GM21526 (cell line): ENCODE data around the gene USP6NL.
A peak's percentile ranks its signal among the peaks of the same experiment; 100 is the strongest.

Source experiments
- ATAC-seq: cut with Tn5 transposase; IDR thresholded peaks from one replicate; pipeline ENCODE4 v1.9.1; 2021; ENCODE audit warnings: moderate library complexity; ENCODE audit not compliant: unreplicated experiment, low FRiP score

USP6NL gene

DNA sequence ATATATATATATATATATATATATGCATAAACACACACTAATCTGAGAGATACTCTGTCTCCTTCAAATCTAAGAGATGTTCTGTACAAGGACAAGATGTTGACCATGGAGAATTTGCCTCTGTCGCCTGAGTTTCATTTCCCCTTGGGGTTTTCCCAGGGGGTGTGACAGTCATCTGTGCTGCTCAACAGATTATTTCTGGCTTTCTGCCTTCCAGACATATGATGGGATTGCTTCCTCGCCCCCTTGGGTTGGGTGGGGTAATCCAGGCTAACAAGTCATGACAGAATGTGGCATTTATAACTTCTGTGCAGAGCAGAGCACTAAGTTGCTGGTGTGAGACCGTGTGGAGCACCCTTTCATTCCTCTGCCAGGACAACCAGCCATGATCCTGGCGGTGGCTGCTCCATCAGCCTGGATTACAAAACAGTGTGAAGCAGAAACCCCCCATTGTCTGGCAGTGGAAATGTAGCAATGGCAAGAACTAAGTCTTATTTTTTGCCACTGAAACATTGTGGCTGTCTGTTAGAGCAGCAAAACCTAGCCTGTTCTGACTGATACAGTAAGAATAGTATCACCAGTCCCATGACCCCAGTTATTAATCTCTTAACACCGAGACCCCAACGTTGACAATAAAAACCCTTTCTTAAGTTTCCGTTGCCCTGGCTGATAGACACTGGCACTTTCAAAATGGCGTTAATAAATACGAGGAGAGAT lies 13.7 kb upstream of the USP6NL start:
- peak; percentile 63 for ATAC-seq

DNA sequence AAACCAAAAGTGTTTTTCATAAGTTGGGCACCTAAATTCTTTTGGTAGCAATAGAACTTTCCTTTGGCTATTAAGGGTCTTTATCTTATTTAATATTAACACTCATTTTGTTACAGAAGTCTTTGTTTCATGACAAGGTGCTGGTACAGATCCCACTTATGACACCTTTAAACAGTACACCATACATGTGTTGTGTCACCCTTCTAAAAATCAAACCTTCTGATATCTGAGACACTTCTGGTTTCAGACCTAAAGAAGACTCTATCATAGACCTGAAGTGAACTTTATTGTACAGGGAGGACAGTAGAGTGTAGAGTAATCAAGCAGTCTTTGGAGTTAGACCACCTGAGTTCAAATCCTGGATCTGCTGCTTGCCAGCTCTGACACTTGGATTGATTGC lies 5.8 kb upstream of the USP6NL start:
- ATAC-seq = no peak

DNA sequence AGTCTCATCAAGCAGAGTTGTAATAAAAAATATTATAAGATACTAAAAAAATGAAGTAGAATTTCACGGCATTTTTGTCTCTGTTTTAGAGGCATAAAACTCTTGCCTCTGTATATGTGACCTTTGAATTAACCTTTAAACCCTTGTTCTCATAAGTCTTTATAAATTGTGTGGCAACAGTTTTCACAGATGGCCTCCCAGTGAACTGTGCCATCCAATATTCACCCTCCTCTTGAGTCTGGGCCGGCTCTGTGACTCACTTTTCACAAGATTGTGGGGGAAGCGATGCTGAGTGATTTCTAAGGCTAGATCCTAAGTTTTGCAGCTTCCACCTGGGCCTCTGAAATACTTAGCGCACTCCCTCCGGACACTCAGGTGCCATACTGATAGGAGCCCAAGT lies 4.6 kb upstream of the USP6NL start:
- ATAC-seq = no peak

DNA sequence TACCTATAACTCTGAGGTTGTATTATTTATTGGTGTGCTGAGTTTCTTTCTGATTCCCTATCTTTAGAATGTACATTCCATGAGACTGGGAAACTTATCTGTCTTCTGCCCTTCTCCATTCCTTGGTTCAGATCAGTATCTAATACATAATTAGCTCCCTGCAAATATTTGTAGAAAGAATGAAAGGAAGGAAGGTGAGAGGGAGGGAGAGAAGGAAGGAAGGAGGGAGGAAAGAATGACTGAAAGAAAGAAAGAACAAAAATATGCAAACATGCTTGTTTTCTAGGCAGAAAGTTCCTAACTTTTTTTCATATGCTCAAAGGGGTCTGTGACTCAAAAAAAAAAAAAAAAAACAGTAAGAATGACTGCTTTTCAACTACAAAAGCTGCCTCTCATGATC lies 3.9 kb upstream of the USP6NL start:
- no peak for ATAC-seq

DNA sequence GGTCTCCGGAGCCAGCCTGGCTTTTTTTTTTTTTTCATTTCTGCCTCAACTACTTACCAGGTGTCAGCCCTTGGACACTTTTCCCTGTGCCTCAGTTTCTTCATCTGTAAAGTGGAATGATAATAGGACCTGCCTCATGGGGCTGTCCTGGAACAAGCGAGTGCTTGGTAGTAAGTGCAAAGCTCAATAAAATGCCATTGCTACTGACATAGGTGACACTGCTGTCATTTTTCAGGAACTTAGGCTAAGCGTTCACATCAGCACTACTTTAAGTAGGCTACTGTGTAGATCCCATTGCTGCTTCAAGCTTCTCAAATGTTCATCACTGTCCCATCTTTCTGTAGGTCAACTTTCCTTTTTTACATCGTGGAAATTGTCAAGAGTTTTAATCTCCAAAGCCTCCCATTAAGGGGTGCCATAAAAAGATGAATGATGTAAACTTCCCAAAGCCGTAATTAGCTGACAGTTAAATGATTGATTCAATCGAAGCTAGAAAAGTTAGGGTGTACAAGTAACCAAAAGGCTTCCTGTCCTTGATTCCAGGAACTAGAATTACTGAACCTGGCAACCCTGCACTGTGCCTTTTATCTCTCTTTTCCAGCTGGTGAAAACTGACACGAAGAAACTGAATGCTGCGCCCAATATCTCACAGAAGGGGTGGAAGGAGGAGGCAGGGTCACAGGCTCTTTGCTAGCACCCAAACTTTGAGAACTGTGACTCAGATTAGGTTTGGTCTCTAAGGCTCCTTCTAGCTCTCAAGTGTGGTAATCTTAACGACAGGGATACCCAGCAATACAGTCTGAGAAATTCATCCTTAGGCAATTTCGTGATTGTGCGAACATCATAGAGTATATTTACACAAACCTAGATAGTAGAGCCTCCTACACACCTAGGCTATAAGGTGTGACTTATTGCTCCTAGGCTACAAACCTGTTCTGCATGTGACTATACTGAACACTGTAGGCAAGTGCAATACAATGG lies 861 bp upstream of the USP6NL start:
- ATAC-seq = peak; percentile 4

DNA sequence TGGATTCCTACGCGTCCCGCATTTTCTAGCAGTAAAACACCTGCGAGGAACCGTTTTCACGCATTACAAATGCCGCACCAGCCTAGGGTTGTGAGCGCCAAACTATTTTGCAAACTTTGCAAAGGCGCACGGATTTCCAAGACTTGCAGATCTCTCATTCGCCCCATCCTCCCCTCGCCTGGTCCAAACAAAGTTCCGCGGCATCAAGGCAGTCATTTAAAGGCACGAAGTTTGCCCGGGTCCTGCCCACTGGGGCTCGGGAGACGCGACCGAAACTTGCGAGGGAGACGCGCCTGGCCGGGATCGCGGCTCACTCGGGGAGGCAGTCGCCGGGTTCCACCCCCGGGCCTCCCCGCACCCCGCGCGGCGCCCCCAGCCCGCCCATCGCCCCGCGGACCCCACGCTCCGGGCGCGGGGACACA lies 613 bp downstream of the USP6NL start:
- peak; percentile 11 for ATAC-seq

DNA sequence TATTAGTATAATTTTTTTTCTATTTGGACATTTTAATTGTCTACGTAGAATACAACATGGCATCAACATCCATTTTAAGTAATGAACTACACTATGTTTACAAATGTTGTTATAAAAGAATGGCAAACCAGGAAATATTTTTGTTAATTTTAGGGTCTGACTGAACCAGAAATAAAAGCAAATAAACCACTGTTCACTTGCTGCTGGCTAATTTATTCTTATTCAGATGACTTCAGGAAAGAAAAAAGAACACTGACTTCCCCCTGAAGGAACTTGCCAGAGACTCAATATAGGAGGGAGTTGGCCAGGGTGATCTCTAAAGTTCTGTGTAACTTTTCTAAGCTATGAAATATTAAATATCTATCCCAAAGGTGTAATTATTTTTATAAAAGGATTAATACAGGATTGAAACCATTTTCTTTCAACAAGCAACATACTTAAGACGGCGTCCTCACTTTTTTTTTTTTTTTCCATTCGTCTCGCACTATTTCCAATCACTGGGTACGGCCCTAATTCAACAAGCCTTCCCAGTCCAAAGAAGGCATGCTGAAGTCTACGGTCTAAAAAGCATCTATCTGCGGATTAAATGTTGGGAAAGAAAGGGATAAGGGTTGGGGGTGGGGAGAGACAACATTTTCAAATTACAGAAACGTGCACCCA lies 1.2 kb downstream of the USP6NL start:
- ATAC-seq = no peak

DNA sequence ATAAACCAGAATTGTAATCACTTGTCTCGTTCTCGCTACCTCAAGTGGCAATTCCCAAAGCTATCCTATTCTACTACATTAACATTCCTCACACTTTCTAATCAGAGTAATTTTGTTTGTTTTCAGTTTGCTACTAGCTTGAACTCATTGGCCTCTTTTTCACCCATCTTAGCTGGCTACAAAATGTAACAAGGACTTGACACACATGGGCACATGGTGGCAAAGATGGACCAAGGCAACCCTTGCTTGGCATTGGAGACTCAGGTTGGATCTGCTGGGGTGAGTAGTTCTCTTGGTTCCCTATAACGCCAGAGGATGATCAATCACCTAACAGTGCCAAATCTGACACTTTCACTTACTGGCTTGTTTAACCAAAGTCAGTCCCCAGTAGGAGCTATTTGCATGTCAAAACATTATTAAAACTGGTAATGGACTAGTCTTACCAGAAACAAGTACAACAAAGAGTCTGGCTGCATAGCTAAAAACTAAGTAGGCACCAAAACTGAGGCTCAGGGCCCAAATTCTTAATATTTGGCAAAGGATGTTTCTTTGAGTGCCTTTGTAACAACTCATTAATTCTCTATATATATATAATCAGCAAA lies 1.9 kb downstream of the USP6NL start:
- ATAC-seq = no peak

DNA sequence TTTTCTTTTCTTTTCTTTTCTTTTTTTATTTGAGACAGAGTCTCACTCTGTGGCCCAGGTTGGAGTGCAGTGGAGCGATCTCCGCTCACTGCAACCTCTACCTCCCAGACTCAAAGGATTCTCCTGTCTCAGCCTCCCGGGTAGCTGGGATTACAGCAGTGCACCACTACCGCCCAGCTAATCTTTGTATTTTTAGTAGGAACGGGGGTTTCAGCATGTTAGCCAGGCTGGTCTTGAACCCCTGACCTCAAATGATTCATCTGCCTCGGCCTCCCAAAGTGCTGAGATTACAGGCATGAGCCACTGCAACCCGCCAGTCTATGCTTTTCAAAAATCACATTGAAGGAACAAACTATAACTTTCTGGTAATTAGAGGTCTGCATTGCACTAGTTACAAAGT lies 2.4 kb downstream of the USP6NL start:
- ATAC-seq = no peak

DNA sequence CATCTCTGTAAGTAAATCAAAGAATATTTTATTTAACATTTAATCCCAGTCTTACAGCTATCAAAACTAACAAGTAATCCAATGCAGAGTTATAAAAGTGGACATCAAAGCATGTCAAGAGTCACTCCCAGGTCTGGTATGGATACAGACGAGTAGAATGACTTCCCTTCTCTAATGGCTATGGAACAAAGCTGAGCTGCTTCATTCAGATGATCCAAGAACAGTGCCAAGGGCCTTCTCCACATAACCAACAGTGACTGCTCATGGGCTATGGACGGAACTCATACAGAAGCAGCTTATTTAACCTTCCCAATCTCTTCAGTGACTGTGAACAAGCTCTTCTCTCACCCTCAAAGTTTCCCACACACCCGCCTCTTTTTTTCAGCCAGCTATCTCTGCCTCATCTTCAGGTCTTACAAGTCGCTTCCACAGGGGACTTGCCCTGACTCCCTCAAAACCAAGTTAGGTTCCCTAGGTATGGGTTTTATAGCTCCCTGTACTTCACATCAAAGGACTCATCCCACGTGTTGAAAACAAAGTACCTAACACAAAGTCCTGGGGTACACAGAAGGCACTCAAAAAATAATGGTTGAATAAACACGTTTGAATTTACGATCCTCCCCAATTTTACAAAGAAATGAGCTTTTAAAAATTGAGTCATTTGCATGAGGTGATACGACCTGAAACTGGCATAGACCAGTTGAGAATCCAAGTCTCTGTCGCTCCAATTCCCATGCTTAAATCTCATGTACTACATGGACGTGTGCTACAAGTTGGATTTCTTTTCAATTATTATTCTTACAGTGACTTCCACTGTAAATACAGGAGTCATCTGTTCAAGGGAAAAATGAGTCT lies 3.1 kb downstream of the USP6NL start:
- ATAC-seq = no peak

DNA sequence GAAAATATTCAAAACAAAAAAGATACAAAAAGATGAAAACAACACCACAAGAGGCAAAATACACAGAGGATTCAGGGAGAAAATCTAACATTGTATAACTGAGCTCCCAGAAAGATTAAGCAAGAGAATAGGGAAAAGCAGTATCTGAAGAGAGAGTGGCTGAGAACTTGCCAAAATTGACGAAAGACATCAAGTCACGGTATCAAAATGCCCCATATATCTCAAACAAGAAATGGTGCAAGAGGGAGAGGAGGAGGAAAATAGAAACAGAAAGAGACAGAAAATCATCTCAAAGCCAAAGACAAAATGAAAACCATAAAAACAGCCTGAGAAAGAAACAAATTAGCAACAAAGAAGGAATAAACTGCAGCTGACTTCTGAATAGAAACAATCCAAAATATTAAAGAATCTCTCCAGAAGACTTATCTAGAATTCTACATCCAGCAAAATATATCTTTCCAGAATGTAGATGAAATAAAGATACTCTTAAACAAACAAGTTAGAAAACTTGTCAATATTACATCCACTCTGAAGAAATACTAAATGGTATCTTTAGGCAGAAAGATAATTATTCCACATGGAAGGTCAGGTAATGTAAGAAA lies 5.5 kb downstream of the USP6NL start:
- ATAC-seq = no peak

DNA sequence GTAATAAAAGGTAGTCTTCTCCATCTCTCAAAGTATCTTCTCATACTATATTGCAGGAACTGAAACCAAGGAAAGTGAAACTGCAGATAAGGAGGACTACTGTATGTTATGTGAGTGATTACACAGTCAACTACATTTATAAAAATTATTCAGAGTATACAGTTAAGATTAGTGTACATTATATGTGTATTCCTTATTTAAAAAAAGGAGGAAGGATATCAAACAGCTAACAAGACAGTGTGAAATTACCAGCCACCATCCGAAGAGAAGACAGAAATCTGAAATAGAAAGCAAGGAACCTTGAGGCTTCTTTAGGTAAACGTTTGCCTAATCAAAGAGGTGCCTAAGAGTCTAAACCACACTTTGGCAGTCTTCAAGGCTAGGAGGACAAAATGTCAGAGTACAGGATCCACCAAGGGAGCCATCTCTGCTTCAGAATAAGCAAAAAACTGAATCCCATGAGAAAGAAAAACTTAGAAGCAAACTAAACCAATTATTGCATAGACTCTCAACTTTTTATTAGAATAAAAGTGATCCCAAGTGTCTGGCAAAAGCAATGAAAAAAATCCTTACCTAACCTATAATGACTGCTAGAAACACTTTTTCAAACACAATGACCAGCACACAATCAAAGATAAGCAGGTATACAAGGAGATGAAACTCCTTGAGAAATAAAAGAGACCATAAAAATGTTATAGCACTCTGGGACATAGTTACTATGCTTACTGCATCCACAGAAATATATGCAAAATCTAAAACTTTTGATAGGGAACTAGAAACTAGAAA lies 6.4 kb downstream of the USP6NL start:
- no peak for ATAC-seq

DNA sequence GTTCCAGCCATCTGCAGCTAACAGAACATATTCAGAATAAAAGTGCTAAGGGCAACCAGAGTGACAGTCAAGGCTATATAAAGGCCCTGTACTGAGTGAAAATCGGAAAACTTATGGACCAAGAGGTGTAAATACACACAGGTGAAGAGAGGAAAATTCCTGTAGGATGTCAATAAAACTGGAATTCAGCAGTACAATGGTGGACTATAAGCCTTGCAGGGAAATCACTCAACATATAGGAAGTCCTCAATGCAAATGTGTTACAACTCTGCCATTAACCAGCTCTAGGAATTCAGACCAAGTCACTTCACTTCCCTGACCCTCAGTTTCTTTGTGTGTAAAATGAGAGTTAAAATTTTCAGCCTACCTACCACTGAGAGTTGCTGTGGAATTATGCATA lies 7.7 kb downstream of the USP6NL start:
- ATAC-seq = no peak

DNA sequence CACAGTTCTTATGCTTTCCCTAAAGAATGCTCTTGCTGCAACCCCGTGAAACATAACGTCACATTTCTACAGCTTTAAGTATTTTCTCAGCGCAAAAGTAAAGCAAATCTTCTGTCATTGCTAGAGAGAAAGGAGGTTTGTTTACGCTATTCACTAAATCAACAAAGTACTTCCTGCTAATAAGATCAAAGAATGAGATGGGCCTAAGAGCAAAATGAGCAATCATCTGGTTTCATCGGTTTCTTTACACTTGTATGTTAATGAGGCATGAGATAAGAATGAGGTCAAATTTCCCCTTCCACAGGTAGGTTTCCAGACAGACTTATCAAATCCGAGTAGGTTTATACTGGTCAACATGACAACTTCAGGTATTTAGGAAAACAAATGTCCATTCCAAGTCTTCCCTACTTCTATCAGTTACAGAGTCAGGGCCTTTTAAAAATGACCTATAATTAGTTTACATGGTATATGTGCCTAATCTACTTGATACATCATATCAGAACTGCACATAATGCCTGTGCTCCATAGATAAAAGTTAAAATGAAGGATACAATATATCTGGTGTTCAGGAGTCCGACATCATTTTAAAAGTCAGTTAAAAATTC lies 8.4 kb downstream of the USP6NL start:
- no peak for ATAC-seq

DNA sequence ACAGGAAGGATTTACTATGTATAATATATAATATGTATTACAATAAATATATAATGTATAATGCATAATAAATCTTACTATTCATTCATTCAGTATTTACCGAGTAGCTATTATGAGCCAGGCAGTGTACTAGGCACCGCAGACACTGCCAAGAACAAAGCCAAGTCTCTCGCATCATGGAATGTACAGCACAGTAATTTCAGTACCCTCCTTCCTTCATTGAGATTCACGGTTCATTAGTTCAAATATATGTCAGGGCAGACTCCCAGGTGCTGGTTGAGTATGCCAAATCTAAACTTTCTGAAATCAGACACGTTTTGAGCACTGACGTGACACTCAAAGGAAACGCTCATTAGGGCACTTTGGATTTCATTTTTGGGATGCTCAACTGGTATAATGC lies 9.1 kb downstream of the USP6NL start:
- ATAC-seq = no peak

DNA sequence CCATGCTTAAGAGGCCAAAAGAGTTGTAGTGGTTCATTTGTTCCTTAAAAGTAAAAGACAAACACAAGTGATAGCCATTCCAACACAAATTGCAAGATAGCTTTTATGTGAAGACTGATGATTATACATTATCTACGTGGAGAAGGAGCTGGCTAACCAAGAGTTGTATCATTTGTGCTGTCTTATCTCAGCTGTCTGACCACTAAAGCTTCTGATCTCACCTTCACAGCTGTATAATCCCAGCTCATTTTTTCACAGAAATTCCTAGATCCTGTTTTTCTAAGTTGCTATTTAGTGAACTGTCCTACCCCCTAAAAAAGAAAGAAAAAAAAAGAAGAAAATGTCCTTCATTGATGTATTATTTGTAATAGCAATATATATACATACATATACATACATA lies 9.8 kb downstream of the USP6NL start:
- ATAC-seq = no peak

DNA sequence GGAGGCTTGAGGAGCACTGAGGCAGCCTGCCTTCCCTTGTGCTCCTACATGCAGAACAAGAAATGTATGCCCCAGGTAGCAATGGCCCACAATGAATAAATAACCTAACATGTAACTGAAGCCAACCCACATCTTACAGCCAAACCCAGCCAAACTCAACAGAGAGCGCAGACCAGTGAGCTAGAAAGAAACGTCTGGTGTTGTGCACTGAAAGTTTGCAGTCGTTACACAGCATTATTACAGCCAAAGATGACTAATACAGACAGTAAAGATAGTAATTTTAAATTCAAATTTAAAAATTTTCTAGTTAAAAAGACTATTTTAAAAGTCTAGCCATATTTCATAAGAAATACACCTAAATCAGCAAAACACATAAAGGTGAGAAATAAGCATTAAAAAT lies 11.2 kb downstream of the USP6NL start:
- no peak for ATAC-seq

DNA sequence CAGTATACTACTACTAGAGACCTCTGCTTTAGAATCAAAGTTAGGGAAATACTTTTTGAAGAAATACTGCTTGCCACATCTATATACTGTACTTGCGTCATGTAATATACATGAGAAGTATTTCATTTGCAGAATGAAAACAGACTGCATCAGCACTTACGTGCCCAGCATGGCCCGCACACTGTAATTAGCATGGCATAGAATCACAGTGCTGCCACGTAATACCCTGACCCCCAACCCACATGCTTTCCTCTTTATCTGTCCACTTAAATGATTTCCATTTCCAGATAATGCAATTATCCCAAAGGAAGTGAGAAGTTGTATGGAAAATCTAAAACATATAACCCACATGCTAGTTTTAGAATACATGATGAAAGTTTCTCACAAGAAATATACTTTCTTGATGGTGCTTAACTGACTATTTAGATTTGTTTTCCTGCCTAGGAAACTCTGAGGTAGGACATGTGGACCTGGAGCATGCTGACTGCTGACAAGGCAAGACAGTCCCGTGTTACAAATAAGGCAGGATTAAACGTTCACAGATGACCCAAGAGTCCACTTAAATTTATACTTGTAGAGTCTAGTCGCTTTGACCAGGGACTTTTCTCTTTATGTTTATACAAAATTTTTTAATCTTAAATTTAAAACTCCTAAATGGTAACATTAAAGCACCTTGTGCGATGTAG lies 12.6 kb downstream of the USP6NL start:
- no peak for ATAC-seq
